Measurements from ENCODE around the gene ELOA. TPM values are rescaled to one million over a fixed set of nuclear protein-coding genes. Genes with fewer than 3 reads are reported as not detected.

The ELOA gene
- total and polyA plus RNA-seq, 9 of the 15 experiments (the other 6 are each of a cell fraction or from before 2014, with no cell fraction given) = 31.9 to 98.6 (median 61.3) TPM

DNA sequence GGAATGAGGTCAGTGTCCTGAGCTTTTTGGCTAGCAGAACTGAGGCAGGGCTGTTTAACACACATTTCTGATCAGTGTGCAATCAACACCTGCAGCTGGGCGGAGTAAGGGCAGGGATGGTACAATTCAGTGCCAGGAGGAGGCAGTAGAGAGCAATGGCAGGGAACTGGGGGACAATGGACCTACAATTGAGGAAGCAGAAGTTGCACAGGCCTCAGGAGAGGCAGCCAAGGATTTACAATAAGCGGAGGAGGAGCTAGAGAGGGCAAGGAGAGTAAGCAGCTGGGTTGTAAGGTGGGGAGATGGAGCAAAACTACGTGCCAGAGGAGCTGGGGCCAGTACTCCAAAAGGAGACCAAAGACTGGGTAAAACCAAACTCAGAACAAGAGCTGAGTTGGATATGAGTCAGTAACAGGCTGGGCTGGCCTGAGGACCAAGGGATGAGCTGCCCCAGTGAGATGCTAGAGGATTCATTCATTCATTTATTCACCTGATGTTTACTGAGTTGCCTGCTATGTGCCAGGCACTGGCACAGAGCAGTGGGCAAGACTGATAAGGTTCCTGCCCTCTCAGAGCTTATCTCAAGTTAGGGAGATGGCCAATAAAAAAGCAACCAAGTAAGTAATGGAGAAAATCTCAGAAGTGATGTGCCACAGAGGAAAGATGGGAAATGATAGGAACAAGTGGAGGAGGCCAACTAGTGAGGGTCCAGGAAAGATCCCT, 67.7 kb downstream of the ELOA start (continued):
- TF ChIP-seq ZFX (CRISPR knock-in tag; IDR thresholded peaks at IDR 0.05) = peak; percentile 43
- peak; percentile 46 for TF ChIP-seq BRD9 (IDR thresholded peaks at IDR 0.05; ENCODE audit: low read depth, partially characterized antibody)
- TF ChIP-seq ELF1 (tag; IDR thresholded peaks at IDR 0.05) = peak; percentile 65; the same call in 1 of the 2 replicates
- TF ChIP-seq, protein P1, sequence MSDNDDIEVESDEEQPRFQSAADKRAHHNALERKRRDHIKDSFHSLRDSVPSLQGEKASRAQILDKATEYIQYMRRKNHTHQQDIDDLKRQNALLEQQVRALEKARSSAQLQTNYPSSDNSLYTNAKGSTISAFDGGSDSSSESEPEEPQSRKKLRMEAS (CRISPR knock-in tag; IDR thresholded peaks at IDR 0.05) = peak; percentile 39; the same call in 1 of the 2 replicates
- TF ChIP-seq ZNF57 (CRISPR knock-in tag; IDR thresholded peaks at IDR 0.05) = no peak
- TF ChIP-seq COPS2 (conservative IDR thresholded peaks at IDR 0.05) = no peak
- TF ChIP-seq, protein P2, sequence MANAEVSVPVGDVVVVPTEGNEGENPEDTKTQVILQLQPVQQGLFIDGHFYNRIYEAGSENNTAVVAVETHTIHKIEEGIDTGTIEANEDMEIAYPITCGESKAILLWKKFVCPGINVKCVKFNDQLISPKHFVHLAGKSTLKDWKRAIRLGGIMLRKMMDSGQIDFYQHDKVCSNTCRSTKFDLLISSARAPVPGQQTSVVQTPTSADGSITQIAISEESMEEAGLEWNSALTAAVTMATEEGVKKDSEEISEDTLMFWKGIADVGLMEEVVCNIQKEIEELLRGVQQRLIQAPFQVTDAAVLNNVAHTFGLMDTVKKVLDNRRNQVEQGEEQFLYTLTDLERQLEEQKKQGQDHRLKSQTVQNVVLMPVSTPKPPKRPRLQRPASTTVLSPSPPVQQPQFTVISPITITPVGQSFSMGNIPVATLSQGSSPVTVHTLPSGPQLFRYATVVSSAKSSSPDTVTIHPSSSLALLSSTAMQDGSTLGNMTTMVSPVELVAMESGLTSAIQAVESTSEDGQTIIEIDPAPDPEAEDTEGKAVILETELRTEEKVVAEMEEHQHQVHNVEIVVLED (CRISPR knock-in tag; IDR thresholded peaks at IDR 0.05) = no peak
- peak; percentile 77 for TF ChIP-seq ARID2 (IDR thresholded peaks at IDR 0.05)
- peak in 1 of 2 experiments; percentile 12; a peak in 1 of 4 replicates for TF ChIP-seq TRIM24 (IDR thresholded peaks at IDR 0.05)
- no peak for TF ChIP-seq ZNF197 (CRISPR knock-in tag; IDR thresholded peaks at IDR 0.05; ENCODE audit: low read depth)
- TF ChIP-seq CEBPB (tag; IDR thresholded peaks at IDR 0.05) = no peak
- TF ChIP-seq, protein P3, sequence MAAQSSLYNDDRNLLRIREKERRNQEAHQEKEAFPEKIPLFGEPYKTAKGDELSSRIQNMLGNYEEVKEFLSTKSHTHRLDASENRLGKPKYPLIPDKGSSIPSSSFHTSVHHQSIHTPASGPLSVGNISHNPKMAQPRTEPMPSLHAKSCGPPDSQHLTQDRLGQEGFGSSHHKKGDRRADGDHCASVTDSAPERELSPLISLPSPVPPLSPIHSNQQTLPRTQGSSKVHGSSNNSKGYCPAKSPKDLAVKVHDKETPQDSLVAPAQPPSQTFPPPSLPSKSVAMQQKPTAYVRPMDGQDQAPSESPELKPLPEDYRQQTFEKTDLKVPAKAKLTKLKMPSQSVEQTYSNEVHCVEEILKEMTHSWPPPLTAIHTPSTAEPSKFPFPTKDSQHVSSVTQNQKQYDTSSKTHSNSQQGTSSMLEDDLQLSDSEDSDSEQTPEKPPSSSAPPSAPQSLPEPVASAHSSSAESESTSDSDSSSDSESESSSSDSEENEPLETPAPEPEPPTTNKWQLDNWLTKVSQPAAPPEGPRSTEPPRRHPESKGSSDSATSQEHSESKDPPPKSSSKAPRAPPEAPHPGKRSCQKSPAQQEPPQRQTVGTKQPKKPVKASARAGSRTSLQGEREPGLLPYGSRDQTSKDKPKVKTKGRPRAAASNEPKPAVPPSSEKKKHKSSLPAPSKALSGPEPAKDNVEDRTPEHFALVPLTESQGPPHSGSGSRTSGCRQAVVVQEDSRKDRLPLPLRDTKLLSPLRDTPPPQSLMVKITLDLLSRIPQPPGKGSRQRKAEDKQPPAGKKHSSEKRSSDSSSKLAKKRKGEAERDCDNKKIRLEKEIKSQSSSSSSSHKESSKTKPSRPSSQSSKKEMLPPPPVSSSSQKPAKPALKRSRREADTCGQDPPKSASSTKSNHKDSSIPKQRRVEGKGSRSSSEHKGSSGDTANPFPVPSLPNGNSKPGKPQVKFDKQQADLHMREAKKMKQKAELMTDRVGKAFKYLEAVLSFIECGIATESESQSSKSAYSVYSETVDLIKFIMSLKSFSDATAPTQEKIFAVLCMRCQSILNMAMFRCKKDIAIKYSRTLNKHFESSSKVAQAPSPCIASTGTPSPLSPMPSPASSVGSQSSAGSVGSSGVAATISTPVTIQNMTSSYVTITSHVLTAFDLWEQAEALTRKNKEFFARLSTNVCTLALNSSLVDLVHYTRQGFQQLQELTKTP (IDR thresholded peaks at IDR 0.05; ENCODE audit: low read depth in 1 of 2, partially characterized antibody in 2 of 2) = peak in 1 of 2 experiments; percentile 44
- TF ChIP-seq, protein P4, sequence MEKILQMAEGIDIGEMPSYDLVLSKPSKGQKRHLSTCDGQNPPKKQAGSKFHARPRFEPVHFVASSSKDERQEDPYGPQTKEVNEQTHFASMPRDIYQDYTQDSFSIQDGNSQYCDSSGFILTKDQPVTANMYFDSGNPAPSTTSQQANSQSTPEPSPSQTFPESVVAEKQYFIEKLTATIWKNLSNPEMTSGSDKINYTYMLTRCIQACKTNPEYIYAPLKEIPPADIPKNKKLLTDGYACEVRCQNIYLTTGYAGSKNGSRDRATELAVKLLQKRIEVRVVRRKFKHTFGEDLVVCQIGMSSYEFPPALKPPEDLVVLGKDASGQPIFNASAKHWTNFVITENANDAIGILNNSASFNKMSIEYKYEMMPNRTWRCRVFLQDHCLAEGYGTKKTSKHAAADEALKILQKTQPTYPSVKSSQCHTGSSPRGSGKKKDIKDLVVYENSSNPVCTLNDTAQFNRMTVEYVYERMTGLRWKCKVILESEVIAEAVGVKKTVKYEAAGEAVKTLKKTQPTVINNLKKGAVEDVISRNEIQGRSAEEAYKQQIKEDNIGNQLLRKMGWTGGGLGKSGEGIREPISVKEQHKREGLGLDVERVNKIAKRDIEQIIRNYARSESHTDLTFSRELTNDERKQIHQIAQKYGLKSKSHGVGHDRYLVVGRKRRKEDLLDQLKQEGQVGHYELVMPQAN (IDR thresholded peaks at IDR 0.05; ENCODE audit: borderline replicate concordance) = peak; percentile 47; the same call in 1 of the 2 replicates
- 0 out of 2 replicates have a peak, but pooled peaks have one; percentile 27 for TF ChIP-seq JUND (IDR thresholded peaks at IDR 0.05; ENCODE audit: borderline replicate concordance, low read depth, low read length)
- TF ChIP-seq JUND (tag; IDR thresholded peaks at IDR 0.05; ENCODE audit: borderline replicate concordance, low read depth, low read length) = no peak; the same call in 2 of the 3 replicates
- 0 out of 2 replicates have a peak, but pooled peaks have one; percentile 11 for TF ChIP-seq MTA2 (IDR thresholded peaks at IDR 0.05; ENCODE audit: low read depth)
- TF ChIP-seq ELF4 (CRISPR knock-in tag; IDR thresholded peaks at IDR 0.05) = peak; percentile 78; the same call in 1 of the 2 replicates
- peak; percentile 17; the same call in 1 of the 2 replicates for TF ChIP-seq NFIC (IDR thresholded peaks at IDR 0.05)

All from K562 (cell line).